D721Med (cell line): ENCODE results near the gene ANTXR1.

Experiments used
- DNase-seq: peaks from one replicate; pipeline ENCODE4 v3.0.0; 2011; ENCODE audit warnings: low spot score; ENCODE audit not compliant: insufficient read length
- FAIRE-seq: peaks from 2 replicates; lab custom pipeline; 2011; peaks lifted over from hg19 to GRCh38; lab: Jason Lieb, UNC
- TF ChIP-seq, protein P1 (sequence below): IDR thresholded peaks from 2 replicates; pipeline ENCODE4 v1.5.1; 2012; ENCODE audit warnings: mild to moderate bottlenecking, control low read depth; ENCODE audit not compliant: insufficient read depth; ENCODE audit errors: missing control alignments

The ANTXR1 gene

DNA sequence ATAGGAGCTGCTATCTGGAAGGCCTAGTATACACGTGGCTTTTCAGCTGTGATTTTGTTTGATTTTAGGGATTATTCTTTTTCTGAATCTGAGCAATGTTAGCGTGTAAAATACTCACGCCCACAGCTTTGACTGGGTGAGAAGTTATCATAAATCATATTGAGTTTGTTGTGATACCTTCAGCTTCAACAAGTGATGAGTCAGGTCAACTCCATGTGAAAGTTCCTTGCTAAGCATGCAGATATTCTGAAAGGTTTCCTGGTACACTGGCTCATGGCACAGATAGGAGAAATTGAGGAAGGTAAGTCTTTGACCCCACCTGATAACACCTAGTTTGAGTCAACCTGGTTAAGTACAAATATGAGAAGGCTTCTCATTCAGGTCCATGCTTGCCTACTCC is 38.7 kb upstream of the ANTXR1 start, which contains the start of gene GKN1:
GKN1 (plus strand) TSS at position 386 of the 400 bp plus-strand sequence. CDS start 42 bp downstream, outside the sequence.
- FAIRE-seq (no peak), DNase-seq (no peak)
- TF ChIP-seq, protein P1, sequence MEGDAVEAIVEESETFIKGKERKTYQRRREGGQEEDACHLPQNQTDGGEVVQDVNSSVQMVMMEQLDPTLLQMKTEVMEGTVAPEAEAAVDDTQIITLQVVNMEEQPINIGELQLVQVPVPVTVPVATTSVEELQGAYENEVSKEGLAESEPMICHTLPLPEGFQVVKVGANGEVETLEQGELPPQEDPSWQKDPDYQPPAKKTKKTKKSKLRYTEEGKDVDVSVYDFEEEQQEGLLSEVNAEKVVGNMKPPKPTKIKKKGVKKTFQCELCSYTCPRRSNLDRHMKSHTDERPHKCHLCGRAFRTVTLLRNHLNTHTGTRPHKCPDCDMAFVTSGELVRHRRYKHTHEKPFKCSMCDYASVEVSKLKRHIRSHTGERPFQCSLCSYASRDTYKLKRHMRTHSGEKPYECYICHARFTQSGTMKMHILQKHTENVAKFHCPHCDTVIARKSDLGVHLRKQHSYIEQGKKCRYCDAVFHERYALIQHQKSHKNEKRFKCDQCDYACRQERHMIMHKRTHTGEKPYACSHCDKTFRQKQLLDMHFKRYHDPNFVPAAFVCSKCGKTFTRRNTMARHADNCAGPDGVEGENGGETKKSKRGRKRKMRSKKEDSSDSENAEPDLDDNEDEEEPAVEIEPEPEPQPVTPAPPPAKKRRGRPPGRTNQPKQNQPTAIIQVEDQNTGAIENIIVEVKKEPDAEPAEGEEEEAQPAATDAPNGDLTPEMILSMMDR = no peak

DNA sequence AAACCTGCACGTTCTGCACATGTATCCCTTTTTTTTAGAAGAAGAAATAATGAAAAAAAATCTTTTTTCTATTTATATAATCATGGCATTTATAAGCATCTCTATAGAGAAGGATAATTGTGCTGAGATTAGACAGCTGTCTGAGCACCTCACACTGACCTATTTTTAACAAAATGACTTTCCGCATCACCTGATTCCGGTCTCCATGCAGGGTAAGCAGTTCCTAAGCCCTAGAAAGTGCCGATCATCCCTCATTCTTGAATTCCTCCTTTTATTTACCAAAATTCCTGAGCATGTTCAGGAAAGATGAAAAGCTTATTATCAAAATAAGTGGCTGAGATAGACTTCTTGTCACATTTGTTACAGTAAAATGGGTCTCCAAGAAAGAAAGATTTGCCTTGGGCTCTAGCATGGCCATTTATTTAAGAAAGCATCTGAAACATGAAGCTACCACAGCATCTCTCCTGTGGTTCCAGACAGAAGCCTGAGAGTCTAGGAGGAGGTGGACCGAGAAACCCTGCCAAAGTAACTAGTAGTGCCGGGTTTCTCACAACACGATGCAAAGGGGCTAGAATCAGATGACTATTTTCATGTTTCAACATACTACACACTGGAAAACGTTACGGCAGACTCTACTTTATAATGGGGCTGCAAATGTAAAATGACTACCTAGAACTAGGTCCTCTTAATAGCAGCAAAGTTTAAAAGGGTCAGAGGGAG is 37.9 kb upstream of the ANTXR1 start:
- TF ChIP-seq, protein P1 = no peak
- no peak for DNase-seq
- FAIRE-seq = no peak

DNA sequence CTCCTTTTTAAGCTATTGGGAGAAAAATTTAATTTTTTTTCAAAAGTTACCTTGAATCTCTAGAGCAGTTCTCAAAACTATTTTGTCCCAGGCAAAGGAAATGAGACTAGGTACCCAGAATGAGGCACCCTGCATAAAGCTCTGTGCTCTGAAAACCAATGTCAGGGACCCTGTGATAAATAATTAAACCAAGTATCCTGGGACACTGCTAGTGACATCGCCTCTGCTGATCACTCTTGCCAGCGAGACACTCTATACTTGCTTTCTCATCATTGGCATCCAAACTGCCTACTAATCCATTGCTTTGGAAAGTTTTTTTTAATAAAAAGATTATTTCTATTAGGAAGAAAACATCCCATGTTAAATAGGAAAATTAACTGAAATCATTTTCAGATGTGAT is 37.1 kb upstream of the ANTXR1 start:
- DNase-seq (no peak), FAIRE-seq (no peak)
- TF ChIP-seq, protein P1 = no peak

GRCh38 chr2:68977453-68977852 is 35.5 kb upstream of the ANTXR1 start:
- TF ChIP-seq, protein P1 = no peak
- FAIRE-seq (no peak), DNase-seq (no peak)

GRCh38 chr2:68978098-68978497 is 34.9 kb upstream of the ANTXR1 start:
- FAIRE-seq (no peak), DNase-seq (no peak)
- TF ChIP-seq, protein P1 = no peak

DNA sequence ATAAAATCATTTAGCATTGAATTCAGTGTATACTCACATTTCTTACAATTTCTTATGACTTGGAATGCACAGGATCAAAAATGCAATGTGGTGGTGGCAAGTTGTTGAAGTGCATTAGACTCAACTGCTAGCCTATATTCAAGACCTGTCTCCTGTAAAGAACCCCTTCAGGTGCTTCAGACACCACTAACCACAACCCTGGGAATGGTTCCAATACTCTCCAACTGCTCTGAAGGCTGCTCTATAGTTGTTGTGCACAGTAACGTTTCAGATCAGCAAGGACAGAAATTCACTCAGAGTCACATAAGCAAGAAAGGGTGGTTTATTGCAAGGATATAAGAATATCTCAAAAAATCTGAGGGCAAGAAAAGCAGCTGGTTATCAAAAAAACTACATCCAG is 32.0 kb upstream of the ANTXR1 start:
- DNase-seq (no peak), FAIRE-seq (no peak)
- TF ChIP-seq, protein P1 = no peak

DNA sequence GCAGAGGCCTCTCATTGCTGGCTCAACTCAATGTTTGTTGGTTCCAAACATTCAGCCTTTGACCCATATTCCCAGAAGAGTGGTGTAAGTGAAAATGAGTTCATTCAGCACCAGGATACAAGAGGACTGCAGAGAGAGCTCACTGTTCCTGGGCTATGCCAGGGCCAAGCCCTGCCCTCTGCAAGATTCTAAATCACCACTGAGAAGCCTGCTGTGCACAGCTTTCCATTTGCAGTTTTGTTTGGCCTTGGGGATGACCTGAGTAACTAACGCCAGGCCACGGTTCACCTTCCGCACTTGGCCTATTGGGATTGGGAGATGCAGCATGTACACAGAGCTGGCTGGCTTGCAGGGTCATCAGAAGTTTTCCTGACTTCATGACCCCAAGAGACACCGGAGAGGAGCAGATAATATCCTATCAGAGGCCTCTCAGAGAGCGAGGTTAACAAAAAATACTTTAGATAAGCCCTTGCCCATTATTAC is 25.9 kb upstream of the ANTXR1 start:
- TF ChIP-seq, protein P1 = no peak
- no peak for DNase-seq
- no peak for FAIRE-seq
